ENCODE data around the gene LAMP2.

LAMP2 gene

GRCh38 chrX:120380699-120381098 lies 88.4 kb downstream of the LAMP2 start:
- no peak for TF ChIP-seq CTCF (IDR thresholded peaks at IDR 0.05; ENCODE audit: extremely low read depth, missing control alignments)
- peak; percentile 5 for DNase-seq (ENCODE audit: low spot score)

GRCh38 chrX:120379937-120380681 lies 89.0 kb downstream of the LAMP2 start:
- TF ChIP-seq CTCF (IDR thresholded peaks at IDR 0.05; ENCODE audit: extremely low read depth, missing control alignments) = no peak
- no peak for DNase-seq (ENCODE audit: low spot score)

- DNase-seq (ENCODE audit: low spot score) = no peak
- no peak for TF ChIP-seq CTCF (IDR thresholded peaks at IDR 0.05; ENCODE audit: extremely low read depth, missing control alignments)
Observed at GRCh38 chrX:120378570-120378969, 90.5 kb downstream of the LAMP2 start.

Measured in GM20000 (cell line).